IMR-90 (cell line): ENCODE data around the gene NSD2. TPM values are rescaled to one million over a fixed set of nuclear protein-coding genes. Genes with fewer than 3 reads are reported as not detected.

Experiments used
- ATAC-seq: fragments of 200-7000 bp; cut with Tn5 transposase; 2 replicates; pipeline ENCODE4 v1.9.1; 2020; ENCODE audit warnings: low read depth, mild to moderate bottlenecking, moderate library complexity
- BruUV-seq: library from RNA; stranded (reverse); fragments of 400-500 nt; replicated peaks from 2 replicates; lab custom pipeline; 2021; lab: Mats Ljungman, UMichigan
- CTCF ChIA-PET: fragments of 300-600 bp; formaldehyde crosslinking; extraction: SDS; loops from one replicate; lab custom pipeline; 2021; ENCODE audit warnings: antibody characterized with exemption; lab: Yijun Ruan, JAX
- POLR2A ChIA-PET: fragments of 300-600 bp; sonication (Branson Sonifier 250); formaldehyde crosslinking; loops from one replicate; lab custom pipeline; 2022; ENCODE audit warnings: antibody characterized with exemption; ENCODE audit not compliant: unreplicated experiment; lab: Charles Lee
- DNase-seq: peaks from one replicate; pipeline ENCODE4 v3.0.0; 2013
- H2AFZ ChIP-seq: replicated peaks from 2 replicates; pipeline ENCODE3; 2013; ENCODE audit warnings: low read length, mild to moderate bottlenecking; ENCODE audit not compliant: poor library complexity
- H2AK5ac ChIP-seq: 2 replicates; pipeline ENCODE4 v1.6.1; 2013; ENCODE audit warnings: low read depth, low read length, inconsistent platforms
- H2AK9ac ChIP-seq: replicated peaks from 2 replicates; pipeline ENCODE3; 2013; ENCODE audit warnings: mild to moderate bottlenecking, low read depth, low read length, moderate library complexity; ENCODE audit not compliant: poor library complexity
- H2BK120ac ChIP-seq: 2 replicates; pipeline ENCODE4 v1.6.1; 2013; ENCODE audit warnings: low read depth, low read length, inconsistent platforms
- H2BK15ac ChIP-seq: 3 replicates; pipeline ENCODE4 v1.6.1; 2013; ENCODE audit warnings: low read depth, low read length, inconsistent platforms
- H2BK20ac ChIP-seq: 2 replicates; pipeline ENCODE4 v1.6.1; 2013; ENCODE audit warnings: low read depth, mild to moderate bottlenecking, inconsistent platforms, low read length, moderate library complexity
- H2BK5ac ChIP-seq: 2 replicates; pipeline ENCODE4 v1.6.1; 2013; ENCODE audit warnings: mild to moderate bottlenecking, low read depth, low read length, inconsistent platforms; ENCODE audit not compliant: poor library complexity, severe bottlenecking
- H3K14ac ChIP-seq: replicated peaks from 2 replicates; pipeline ENCODE4 v1.6.1; 2013; ENCODE audit warnings: low read depth, low read length, inconsistent platforms
- H3K18ac ChIP-seq: 2 replicates; pipeline ENCODE4 v1.6.1; 2013; ENCODE audit warnings: low read depth, low read length, control low read depth
- H3K23ac ChIP-seq: 2 replicates; pipeline ENCODE4 v1.6.1; 2013; ENCODE audit warnings: low read depth, low read length, inconsistent platforms
- H3K27ac ChIP-seq: 2 replicates; pipeline ENCODE4 v1.5.1; 2013; ENCODE audit warnings: mild to moderate bottlenecking, control low read depth, low read length; ENCODE audit not compliant: insufficient read depth
- H3K27me3 ChIP-seq: 2 replicates; pipeline ENCODE4 v1.6.1; 2013; ENCODE audit warnings: low read length; ENCODE audit not compliant: control insufficient read depth, insufficient read depth
- H3K36me3 ChIP-seq: 2 replicates; pipeline ENCODE4 v1.6.1; 2013; ENCODE audit warnings: low read length, mixed read lengths; ENCODE audit not compliant: control insufficient read depth, insufficient read depth
- H3K4ac ChIP-seq: 2 replicates; pipeline ENCODE4 v1.6.1; 2013; ENCODE audit warnings: low read depth, low read length, inconsistent platforms
- H3K4me1 ChIP-seq: 2 replicates; pipeline ENCODE4 v1.6.1; 2013; ENCODE audit warnings: low read length, mixed read lengths; ENCODE audit not compliant: control insufficient read depth, insufficient read depth
- H3K4me2 ChIP-seq: 2 replicates; pipeline ENCODE4 v1.6.1; 2013; ENCODE audit warnings: low read depth, mild to moderate bottlenecking, control low read depth, low read length, moderate library complexity
- H3K4me3 ChIP-seq: 2 replicates; pipeline ENCODE4 v1.5.1; 2013; ENCODE audit warnings: low read depth, mild to moderate bottlenecking, control low read depth, low read length, moderate library complexity; ENCODE audit not compliant: insufficient read depth
- H3K56ac ChIP-seq: 2 replicates; pipeline ENCODE4 v1.6.1; 2013; ENCODE audit warnings: low read length, inconsistent platforms; ENCODE audit not compliant: insufficient read depth; ENCODE audit errors: extremely low read depth
- H3K79me1 ChIP-seq, 2 experiments: 2 replicates each; pipeline ENCODE4 v1.6.1; 2013; ENCODE audit warnings: low read length in 2 of 2, inconsistent platforms in 1 of 2, low read depth in 1 of 2
- H3K9ac ChIP-seq: 2 replicates; pipeline ENCODE4 v1.6.1; 2013; ENCODE audit warnings: low read depth, low read length, control low read depth
- H3K9me1 ChIP-seq: 2 replicates; pipeline ENCODE4 v1.6.1; 2013; ENCODE audit warnings: low read length, inconsistent platforms; ENCODE audit not compliant: insufficient read depth
- H3K9me3 ChIP-seq: 2 replicates; pipeline ENCODE4 v1.6.1; 2013; ENCODE audit warnings: low read length; ENCODE audit not compliant: control insufficient read depth, insufficient read depth
- H4K20me1 ChIP-seq: 2 replicates; pipeline ENCODE4 v1.6.1; 2013; ENCODE audit warnings: low read length, inconsistent platforms; ENCODE audit not compliant: insufficient read depth
- H4K5ac ChIP-seq: 2 replicates; pipeline ENCODE4 v1.6.1; 2013; ENCODE audit warnings: mild to moderate bottlenecking, low read depth, low read length, control low read depth
- H4K8ac ChIP-seq, 2 experiments: 2 replicates each; pipeline ENCODE4 v1.6.1; 2013; ENCODE audit warnings: low read depth in 2 of 2, low read length in 2 of 2, control low read depth in 1 of 2, inconsistent platforms in 1 of 2
- H4K91ac ChIP-seq: 2 replicates; pipeline ENCODE4 v1.6.1; 2013; ENCODE audit warnings: low read depth, low read length, inconsistent platforms; ENCODE audit not compliant: insufficient read depth
- BHLHE40 ChIP-seq: fragments of 150-350 bp; IDR thresholded peaks from 2 replicates; pipeline ENCODE4 v1.6.1; 2016; ENCODE audit warnings: mild to moderate bottlenecking, low read depth, low read length
- CEBPB ChIP-seq: IDR thresholded peaks from 2 replicates; pipeline ENCODE4 v1.6.1; 2012; ENCODE audit warnings: low read depth, low read length, improper control_type of control experiment
- CHD1 ChIP-seq: IDR thresholded peaks from 2 replicates; pipeline ENCODE4 v1.6.1; 2012; ENCODE audit warnings: low read depth, low read length, improper control_type of control experiment
- ELK1 ChIP-seq: fragments of 150-350 bp; IDR thresholded peaks from 2 replicates; pipeline ENCODE4 v1.6.1; 2016; ENCODE audit warnings: low read depth, mild to moderate bottlenecking, low read length, moderate library complexity, borderline replicate concordance
- FOS ChIP-seq: fragments of 150-350 bp; IDR thresholded peaks from 2 replicates; pipeline ENCODE4 v1.6.1; 2016; ENCODE audit warnings: low read depth, low read length
- MAFK ChIP-seq: IDR thresholded peaks from 2 replicates; pipeline ENCODE4 v1.6.1; 2012; ENCODE audit warnings: low read depth, low read length, improper control_type of control experiment
- MAZ ChIP-seq: IDR thresholded peaks from 2 replicates; pipeline ENCODE4 v1.6.1; 2012; ENCODE audit warnings: low read depth, mild to moderate bottlenecking, low read length, improper control_type of control experiment, moderate library complexity, borderline replicate concordance
- MXI1 ChIP-seq: IDR thresholded peaks from 2 replicates; pipeline ENCODE4 v1.6.1; 2012; ENCODE audit warnings: low read depth, mild to moderate bottlenecking, low read length, moderate library complexity, borderline replicate concordance
- NFE2L2 ChIP-seq: fragments of 150-350 bp; IDR thresholded peaks from 2 replicates; pipeline ENCODE4 v1.6.1; 2016; ENCODE audit warnings: low read depth, mild to moderate bottlenecking, low read length
- POLR2A ChIP-seq: IDR thresholded peaks from 2 replicates; pipeline ENCODE4 v1.6.1; 2012; ENCODE audit warnings: mild to moderate bottlenecking, low read depth, low read length
- RAD21 ChIP-seq: IDR thresholded peaks from 2 replicates; pipeline ENCODE4 v1.6.1; 2012; ENCODE audit warnings: low read length, improper control_type of control experiment
- RCOR1 ChIP-seq: IDR thresholded peaks from 2 replicates; pipeline ENCODE4 v1.6.1; 2012; ENCODE audit warnings: mild to moderate bottlenecking, low read length, improper control_type of control experiment; ENCODE audit not compliant: insufficient replicate concordance
- RFX5 ChIP-seq: IDR thresholded peaks from 2 replicates; pipeline ENCODE4 v1.8.0; 2012; ENCODE audit warnings: low read depth, mild to moderate bottlenecking, low read length, moderate library complexity
- SMC3 ChIP-seq: fragments of 150-350 bp; IDR thresholded peaks from 2 replicates; pipeline ENCODE4 v1.6.1; 2016; ENCODE audit warnings: low read depth, mild to moderate bottlenecking, antibody characterized with exemption, low read length, moderate library complexity
- WGBS, 2 experiments: methylation state at CpG; one replicate each; pipeline versions ENCODE4 v1.1.5 to v1.1.7; 2013; ENCODE audit warnings: missing lambda C conversion rate in 2 of 2; ENCODE audit not compliant: insufficient read length in 1 of 2; ENCODE audit errors: extremely low coverage in 2 of 2; 5-methylcytosine and 5-hydroxymethylcytosine counted together
- dilution Hi-C: fragments of 300-500 bp; cut with HindIII; formaldehyde crosslinking; loops from one replicate; pipeline ENCODE4 v1.14.3; 2018; ENCODE audit warnings: low sequenced_read_pairs; ENCODE audit not compliant: unreplicated experiment
- in situ Hi-C: fragments of 300-500 bp; cut with MboI; formaldehyde crosslinking; loops from 3 replicates; pipeline ENCODE4 v1.14.3; 2019; ENCODE audit warnings: low sequenced_read_pairs, inconsistent platforms, mixed read lengths
- intact Hi-C: fragments of 100-400 bp; cut with micrococcal nuclease; formaldehyde crosslinking; loops from 2 replicates; pipeline ENCODE4 v1.10.0; 2022
- polyA plus RNA-seq, 3 experiments: library from polyadenylated mRNA; depleted of rRNA; stranded (reverse); fragments of >200 nt; gene quantifications; 2 replicates each; pipeline ENCODE4 v1.2.3, GENCODE V29; 2012; ENCODE audit warnings: low replicate concordance in 1 of 3
- total RNA-seq: library from RNA; depleted of rRNA; stranded (reverse); fragments of >200 nt; gene quantifications from 2 replicates; pipeline ENCODE4 v1.2.3, GENCODE V29; 2012
- TF ChIP-seq, protein P1 (sequence below): fragments of 150-350 bp; IDR thresholded peaks from 2 replicates; pipeline ENCODE4 v1.6.1; 2017; ENCODE audit warnings: mild to moderate bottlenecking, antibody characterized with exemption, low read length, low read depth
- TF ChIP-seq, protein P2 (sequence below): conservative IDR thresholded peaks from 2 replicates; pipeline ENCODE4 v1.5.1; 2012; ENCODE audit warnings: mild to moderate bottlenecking, low read depth, low read length, improper control_type of control experiment

Gene NSD2
- total and polyA plus RNA-seq, 2 of the 4 experiments (the other 2 are of a cell fraction), result 35.9 to 68.1 TPM

GRCh38 chr4:1972414-1972813 lies 101.2 kb downstream of the NSD2 start:
- 100% methylated on average over 1 of the region's 10 CpGs; no CpG with 5 or more reads in 1 of the 2 experiments for WGBS, 2 experiments
- no peak overlapping the region for H3K9ac ChIP-seq
- no peak overlapping the region for H3K27ac ChIP-seq
- H3K4me1 ChIP-seq, result no peaks in the 10 kb centered on the region
- no peak overlapping the region for H3K4ac ChIP-seq
- H3K18ac ChIP-seq, result no peak overlapping the region
- H2BK15ac ChIP-seq, result no peak overlapping the region
- H3K9me1 ChIP-seq, result 0 out of 2 replicates have a peak, but pooled peaks cover 3% of the 10 kb centered on the region
- no peaks in the 10 kb centered on the region; the same call in 1 of the 2 replicates for H4K20me1 ChIP-seq
- ChIA-PET POLR2A (interaction anchor here (0.6 kb wide), 1 partner anchor 995 kb away, joined by 3 read pairs; no protein-coding TSS in a partner anchor), CTCF (no interaction called here)
- no peaks in the 10 kb centered on the region for H3K9me3 ChIP-seq
- intact Hi-C loops, result no loop called here
- no peak overlapping the region for H2AK5ac ChIP-seq
- TF ChIP-seq MAZ, result no peak
- no peak for TF ChIP-seq MXI1
- TF ChIP-seq NFE2L2, result no peak
- TF ChIP-seq CHD1, result no peak
- TF ChIP-seq MAFK, result no peak
- no peak for TF ChIP-seq FOS
- TF ChIP-seq, protein P1, sequence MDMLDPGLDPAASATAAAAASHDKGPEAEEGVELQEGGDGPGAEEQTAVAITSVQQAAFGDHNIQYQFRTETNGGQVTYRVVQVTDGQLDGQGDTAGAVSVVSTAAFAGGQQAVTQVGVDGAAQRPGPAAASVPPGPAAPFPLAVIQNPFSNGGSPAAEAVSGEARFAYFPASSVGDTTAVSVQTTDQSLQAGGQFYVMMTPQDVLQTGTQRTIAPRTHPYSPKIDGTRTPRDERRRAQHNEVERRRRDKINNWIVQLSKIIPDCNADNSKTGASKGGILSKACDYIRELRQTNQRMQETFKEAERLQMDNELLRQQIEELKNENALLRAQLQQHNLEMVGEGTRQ, result no peak
- no peak for TF ChIP-seq ELK1
- no peak for TF ChIP-seq SMC3
- no peak for TF ChIP-seq POLR2A
- TF ChIP-seq, protein P2, sequence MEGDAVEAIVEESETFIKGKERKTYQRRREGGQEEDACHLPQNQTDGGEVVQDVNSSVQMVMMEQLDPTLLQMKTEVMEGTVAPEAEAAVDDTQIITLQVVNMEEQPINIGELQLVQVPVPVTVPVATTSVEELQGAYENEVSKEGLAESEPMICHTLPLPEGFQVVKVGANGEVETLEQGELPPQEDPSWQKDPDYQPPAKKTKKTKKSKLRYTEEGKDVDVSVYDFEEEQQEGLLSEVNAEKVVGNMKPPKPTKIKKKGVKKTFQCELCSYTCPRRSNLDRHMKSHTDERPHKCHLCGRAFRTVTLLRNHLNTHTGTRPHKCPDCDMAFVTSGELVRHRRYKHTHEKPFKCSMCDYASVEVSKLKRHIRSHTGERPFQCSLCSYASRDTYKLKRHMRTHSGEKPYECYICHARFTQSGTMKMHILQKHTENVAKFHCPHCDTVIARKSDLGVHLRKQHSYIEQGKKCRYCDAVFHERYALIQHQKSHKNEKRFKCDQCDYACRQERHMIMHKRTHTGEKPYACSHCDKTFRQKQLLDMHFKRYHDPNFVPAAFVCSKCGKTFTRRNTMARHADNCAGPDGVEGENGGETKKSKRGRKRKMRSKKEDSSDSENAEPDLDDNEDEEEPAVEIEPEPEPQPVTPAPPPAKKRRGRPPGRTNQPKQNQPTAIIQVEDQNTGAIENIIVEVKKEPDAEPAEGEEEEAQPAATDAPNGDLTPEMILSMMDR, result no peak
- no peak for TF ChIP-seq RFX5
- TF ChIP-seq RAD21, result no peak
- TF ChIP-seq RCOR1, result no peak
- TF ChIP-seq BHLHE40, result no peak
- no peak for TF ChIP-seq CEBPB
- in situ Hi-C loops, result no loop called here
- H3K79me1 ChIP-seq, result peaks cover 9 to 41% of the 10 kb centered on the region in 2 experiments; a peak in 3 of 4 replicates
- BruUV-seq, result no TSS peak
- DNase-seq, result no peak
- no peak for ATAC-seq
- H4K8ac ChIP-seq, result no peak overlapping the region
- no peak overlapping the region for H2BK5ac ChIP-seq
- H2AK9ac ChIP-seq, result no peak overlapping the region
- H3K4me3 ChIP-seq, result no peak overlapping the region
- H3K27me3 ChIP-seq, result no peaks in the 10 kb centered on the region
- H4K5ac ChIP-seq, result no peak overlapping the region
- H3K36me3 ChIP-seq, result peaks cover 48% of the 10 kb centered on the region
- no peak overlapping the region for H3K14ac ChIP-seq
- H3K23ac ChIP-seq, result no peak overlapping the region
- no peak overlapping the region for H3K4me2 ChIP-seq
- H3K56ac ChIP-seq, result no peak overlapping the region
- no peak overlapping the region for H2BK120ac ChIP-seq
- dilution Hi-C loops, result no loop called here
- H4K91ac ChIP-seq, result no peak overlapping the region
- no peak overlapping the region for H2BK20ac ChIP-seq
- no peak overlapping the region for H2AFZ ChIP-seq
